Mesothelial cell of epicardium (in vitro differentiated cells): ENCODE results near the gene RPRD2. TPM values are rescaled to one million over a fixed set of nuclear protein-coding genes. Genes with fewer than 3 reads are reported as not detected.

ENCODE experiments used
- DNase-seq, 2 experiments: peaks; one replicate each; pipeline ENCODE4 v3.0.0; 2021; ENCODE audit warnings: low spot score in 2 of 2; ENCODE audit not compliant: unreplicated experiment in 2 of 2
- H3K27ac Mint-ChIP-seq: 2 replicates; pipeline ENCODE4 v1.8.0; 2021; ENCODE audit warnings: mixed read lengths
- H3K27me3 Mint-ChIP-seq: 2 replicates; pipeline ENCODE4 v1.8.0; 2021; ENCODE audit warnings: low read depth, mixed read lengths
- H3K36me3 Mint-ChIP-seq: 2 replicates; pipeline ENCODE4 v1.8.0; 2021; ENCODE audit warnings: mixed read lengths
- H3K4me1 Mint-ChIP-seq: 2 replicates; pipeline ENCODE4 v1.8.0; 2021; ENCODE audit warnings: mixed read lengths
- H3K4me3 Mint-ChIP-seq: 2 replicates; pipeline ENCODE4 v1.8.0; 2021; ENCODE audit warnings: mild to moderate bottlenecking, moderate library complexity, mixed read lengths
- H3K9me3 Mint-ChIP-seq: 2 replicates; pipeline ENCODE4 v1.8.0; 2021; ENCODE audit warnings: mixed read lengths
- total RNA-seq: library from RNA; stranded (reverse); gene quantifications from 3 replicates; pipeline ENCODE4 v1.2.1, GENCODE V29; 2021
- TF ChIP-seq, protein P1 (sequence below): fragments of 200-600 bp; sonication (generic); IDR thresholded peaks from one replicate; pipeline ENCODE4 v1.5.0; 2021; ENCODE audit warnings: antibody characterized with exemption; ENCODE audit not compliant: unreplicated experiment

RPRD2 gene
- total RNA-seq, 1 donor from 2014 or later, result 38.5 TPM

DNA sequence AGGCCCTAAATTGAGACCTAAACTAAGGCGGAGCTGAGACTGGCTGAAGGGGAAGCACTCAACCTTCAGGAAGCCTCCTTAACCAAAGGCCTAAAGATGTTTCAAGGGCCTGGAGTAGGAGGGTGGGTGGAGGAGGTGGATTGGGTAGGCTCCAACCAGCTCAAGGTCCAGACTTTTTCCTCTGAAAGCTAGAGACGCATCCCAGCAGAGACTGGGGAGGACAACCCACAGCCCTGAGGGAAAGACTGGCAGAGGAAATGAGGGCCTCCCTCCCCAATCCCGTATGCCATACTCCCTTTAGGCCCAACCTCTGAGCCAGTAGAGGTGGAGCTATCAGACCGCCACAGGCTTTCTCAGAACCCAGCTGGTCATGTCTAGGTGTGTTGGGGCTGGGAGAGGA, 145.0 kb downstream of the RPRD2 start:
- H3K36me3 Mint-ChIP-seq, result peaks cover 30% of the 10 kb centered on the region
- H3K4me3 Mint-ChIP-seq, result no peak overlapping the region
- TF ChIP-seq, protein P1, sequence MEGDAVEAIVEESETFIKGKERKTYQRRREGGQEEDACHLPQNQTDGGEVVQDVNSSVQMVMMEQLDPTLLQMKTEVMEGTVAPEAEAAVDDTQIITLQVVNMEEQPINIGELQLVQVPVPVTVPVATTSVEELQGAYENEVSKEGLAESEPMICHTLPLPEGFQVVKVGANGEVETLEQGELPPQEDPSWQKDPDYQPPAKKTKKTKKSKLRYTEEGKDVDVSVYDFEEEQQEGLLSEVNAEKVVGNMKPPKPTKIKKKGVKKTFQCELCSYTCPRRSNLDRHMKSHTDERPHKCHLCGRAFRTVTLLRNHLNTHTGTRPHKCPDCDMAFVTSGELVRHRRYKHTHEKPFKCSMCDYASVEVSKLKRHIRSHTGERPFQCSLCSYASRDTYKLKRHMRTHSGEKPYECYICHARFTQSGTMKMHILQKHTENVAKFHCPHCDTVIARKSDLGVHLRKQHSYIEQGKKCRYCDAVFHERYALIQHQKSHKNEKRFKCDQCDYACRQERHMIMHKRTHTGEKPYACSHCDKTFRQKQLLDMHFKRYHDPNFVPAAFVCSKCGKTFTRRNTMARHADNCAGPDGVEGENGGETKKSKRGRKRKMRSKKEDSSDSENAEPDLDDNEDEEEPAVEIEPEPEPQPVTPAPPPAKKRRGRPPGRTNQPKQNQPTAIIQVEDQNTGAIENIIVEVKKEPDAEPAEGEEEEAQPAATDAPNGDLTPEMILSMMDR, result no peak
- no peak for DNase-seq
- no peaks in the 10 kb centered on the region for H3K9me3 Mint-ChIP-seq
- no peak overlapping the region for H3K27ac Mint-ChIP-seq
- no peaks in the 10 kb centered on the region for H3K27me3 Mint-ChIP-seq
- H3K4me1 Mint-ChIP-seq, result peaks cover 6% of the 10 kb centered on the region

DNA sequence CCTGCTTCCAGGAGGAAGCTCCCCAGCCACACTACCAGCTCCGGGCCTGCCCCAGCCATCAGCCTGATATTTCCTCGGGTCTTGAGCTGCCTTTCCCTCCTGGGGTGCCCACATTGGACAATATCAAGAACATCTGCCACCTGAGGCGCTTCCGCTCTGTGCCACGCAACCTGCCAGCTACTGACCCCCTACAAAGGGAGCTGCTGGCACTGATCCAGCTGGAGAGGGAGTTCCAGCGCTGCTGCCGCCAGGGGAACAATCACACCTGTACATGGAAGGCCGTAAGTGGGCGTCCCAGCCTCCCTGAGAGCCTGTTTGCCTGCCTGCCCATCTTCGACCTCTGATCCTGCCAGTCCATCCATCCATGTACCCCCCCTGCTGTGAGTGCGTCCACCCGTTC, 147.6 kb downstream of the RPRD2 start:
- DNase-seq, result no peak
- Mint-ChIP-seq H3K4me1 (peaks cover 13% of the 10 kb centered on the region), H3K27ac (no peak overlapping the region), H3K27me3 (no peaks in the 10 kb centered on the region), H3K4me3 (no peak overlapping the region), H3K9me3 (no peaks in the 10 kb centered on the region), H3K36me3 (peaks cover 18% of the 10 kb centered on the region)
- TF ChIP-seq, protein P1, result no peak

DNA sequence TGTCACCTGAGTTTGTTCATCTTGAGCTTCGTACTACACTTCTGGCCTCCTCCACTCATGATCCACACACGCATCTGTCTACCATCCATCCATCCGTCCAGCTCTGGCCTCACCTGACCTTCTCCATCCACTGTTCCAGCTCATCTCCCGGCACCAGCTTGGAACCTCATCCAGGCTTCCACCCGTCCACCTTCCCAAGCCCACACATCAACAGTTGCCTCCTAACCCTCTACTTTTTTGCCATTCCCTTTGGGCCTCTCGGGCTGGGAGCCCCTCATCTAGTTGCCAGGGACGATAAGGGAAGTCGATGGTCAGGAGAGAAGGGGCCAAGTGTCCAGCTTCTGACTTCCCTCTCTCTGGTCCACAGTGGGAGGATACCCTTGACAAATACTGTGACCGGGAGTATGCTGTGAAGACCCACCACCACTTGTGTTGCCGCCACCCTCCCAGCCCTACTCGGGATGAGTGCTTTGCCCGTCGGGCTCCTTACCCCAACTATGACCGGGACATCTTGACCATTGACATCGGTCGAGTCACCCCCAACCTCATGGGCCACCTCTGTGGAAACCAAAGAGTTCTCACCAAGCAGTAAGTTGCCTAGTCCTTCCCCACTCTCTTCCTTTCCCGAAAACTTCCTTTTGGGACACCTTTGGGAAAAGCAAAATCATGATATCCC, 148.2 kb downstream of the RPRD2 start:
- DNase-seq, result no peak
- Mint-ChIP-seq H3K36me3 (peaks cover 13% of the 10 kb centered on the region), H3K4me1 (peaks cover 16% of the 10 kb centered on the region), H3K4me3 (no peak overlapping the region), H3K27ac (peak overlapping the region; percentile 45), H3K9me3 (no peaks in the 10 kb centered on the region), H3K27me3 (no peaks in the 10 kb centered on the region)
- TF ChIP-seq, protein P1, result no peak

DNA sequence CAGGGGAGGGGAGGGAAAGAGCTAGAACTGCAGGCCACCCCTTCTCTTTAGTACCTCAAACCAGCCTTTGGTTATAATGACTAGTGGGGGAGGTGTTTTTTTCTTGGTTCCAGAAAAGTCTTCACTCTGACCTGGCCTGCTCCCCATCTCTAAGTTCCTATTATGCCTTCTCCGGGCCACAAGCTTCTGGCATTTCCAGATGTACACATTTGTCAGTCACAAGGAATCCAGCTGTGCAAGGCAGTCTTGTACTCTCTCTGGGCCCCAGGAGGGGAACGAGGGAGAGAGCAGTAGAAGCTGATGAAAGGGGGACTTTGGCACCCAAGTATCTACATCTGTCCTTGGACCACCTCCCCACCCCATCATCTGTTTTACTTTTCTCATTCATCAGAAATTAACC, 148.9 kb downstream of the RPRD2 start:
- Mint-ChIP-seq H3K9me3 (no peaks in the 10 kb centered on the region), H3K4me1 (peaks cover 12% of the 10 kb centered on the region), H3K27ac (no peak overlapping the region), H3K36me3 (peaks cover 9% of the 10 kb centered on the region), H3K4me3 (no peak overlapping the region), H3K27me3 (no peaks in the 10 kb centered on the region)
- TF ChIP-seq, protein P1, result no peak
- DNase-seq, result no peak

DNA sequence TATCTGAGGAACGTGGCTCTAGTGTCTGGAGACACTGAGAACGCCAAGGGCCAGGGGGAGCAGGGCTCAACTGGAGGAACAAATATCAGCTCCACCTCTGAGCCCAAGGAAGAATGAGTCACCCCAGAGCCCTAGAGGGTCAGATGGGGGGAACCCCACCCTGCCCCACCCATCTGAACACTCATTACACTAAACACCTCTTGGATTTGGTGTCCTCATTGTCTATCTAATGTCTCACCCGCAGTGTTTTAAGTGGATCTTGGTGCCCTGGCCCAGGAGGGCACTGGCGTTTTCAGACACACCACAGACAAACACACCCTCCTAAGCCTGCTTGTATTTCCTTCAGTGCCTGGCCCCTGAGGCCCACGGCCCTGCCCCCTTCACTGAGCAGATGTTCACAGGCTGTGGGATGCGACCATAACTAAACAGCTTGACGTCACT, 149.4 kb downstream of the RPRD2 start:
- H3K4me3 Mint-ChIP-seq, result no peak overlapping the region
- H3K27ac Mint-ChIP-seq, result no peak overlapping the region
- peaks cover 12% of the 10 kb centered on the region for H3K4me1 Mint-ChIP-seq
- DNase-seq, result no peak
- peaks cover 9% of the 10 kb centered on the region for H3K36me3 Mint-ChIP-seq
- H3K9me3 Mint-ChIP-seq, result no peaks in the 10 kb centered on the region
- no peaks in the 10 kb centered on the region for H3K27me3 Mint-ChIP-seq
- TF ChIP-seq, protein P1, result no peak
